Ovary (tissue), 9 donors: Measurements from ENCODE around the gene MAP3K7. TPM values are rescaled to one million over a fixed set of nuclear protein-coding genes. Genes with fewer than 3 reads are reported as not detected.

ENCODE experiments used
- DNase-seq, 5 donors: peaks; one replicate each; pipeline ENCODE4 v3.0.0-alpha.2; 2019 to 2020
- H3K27ac ChIP-seq, 2 donors: fragments of 200-600 bp; one replicate each; pipeline versions ENCODE4 v1.5.1 to v1.8.0; 2019 to 2022
- H3K27me3 ChIP-seq: fragments of 200-600 bp; one replicate; pipeline ENCODE4 v1.8.0; 2022
- H3K36me3 ChIP-seq: fragments of 200-600 bp; sonication (generic); one replicate; pipeline ENCODE4 v1.5.1; 2019
- H3K4me1 ChIP-seq: one replicate; pipeline ENCODE4 v1.8.1; 2013; ENCODE audit warnings: mild to moderate bottlenecking, moderate library complexity; ENCODE audit not compliant: insufficient read depth
- H3K4me3 ChIP-seq: fragments of 200-600 bp; sonication (generic); one replicate; pipeline ENCODE4 v1.5.1; 2017
- H3K9me3 ChIP-seq, 2 donors: fragments of 200-600 bp in 1 of 2; sonication (generic) in 1 of 2; one replicate each; pipeline versions ENCODE4 v1.5.1 to v1.8.1; 2013 to 2019; ENCODE audit warnings: mild to moderate bottlenecking in 1 of 2, moderate library complexity in 1 of 2
- EP300 ChIP-seq: sonication (generic); formaldehyde crosslinking; IDR thresholded peaks from one replicate; pipeline ENCODE4 v1.6.1; 2017; ENCODE audit warnings: antibody characterized with exemption
- POLR2A ChIP-seq: fragments of 450-650 bp; IDR thresholded peaks from one replicate; pipeline ENCODE4 v1.6.1; 2017; ENCODE audit warnings: antibody characterized with exemption, mild to moderate bottlenecking, moderate library complexity
- WGBS, 3 donors: extraction: QIAGEN DNeasy Blood & Tissue Kit in 1 of 3; methylation state at CpG; one replicate each; pipeline versions ENCODE4 v1.1.5 to v1.1.7; 2013 to 2017; 5-methylcytosine and 5-hydroxymethylcytosine counted together
- intact Hi-C, 4 donors: fragments of 100-400 bp; cut with DNase I; formaldehyde crosslinking; loops; one replicate each; pipeline versions ENCODE4 v1.11.0 to v1.15.1; 2022 to 2023
- polyA plus RNA-seq, 2 donors: library from polyadenylated mRNA; stranded (reverse); fragments of 200-250 nt in 1 of 2; fragments of 350-450 nt in 1 of 2; fragmentation: Illumina TruSeq in 1 of 2; extraction: RNeasy Lipid Tissue Mini Kit (QIAGEN cat#74804) in 1 of 2; gene quantifications; one replicate each; pipeline ENCODE4 v1.2.3, GENCODE V29; 2013 to 2014
- total RNA-seq, 7 donors: library from RNA; depleted of rRNA in 2 of 7; stranded (reverse); fragments of >200 nt in 2 of 7; fragmentation: NEBNext Ultra II Directional in 3 of 7; extraction: Animal tissue kit (Norgen Biotek cat#: 25700) in 3 of 7; gene quantifications; one replicate each; pipeline versions ENCODE4 v1.1.0 to v1.2.4, GENCODE V29; 2016 to 2023
- TF ChIP-seq, protein P1 (sequence below), 3 donors: fragments of 450-650 bp in 2 of 3; fragments of 200-600 bp in 1 of 3; IDR thresholded peaks; one replicate each; pipeline versions ENCODE4 v1.5.1 to v1.8.0; 2016 to 2022; ENCODE audit warnings: antibody characterized with exemption in 3 of 3, mild to moderate bottlenecking in 1 of 3
- donor health status: DM: no; HTN: no; CAD: no; lungs with moderate emphysema.
- donor health status: DM: no; HTN: no; CAD: no.
- donor health status: Bipolar disorder and iron deficiency.
- donor health status: DM: yes; HTN: yes; CAD: no.
- donor health status: DM: no; HTN: no; CAD: no.
- donor health status: DM: yes; HTN: yes; CAD: no.

Gene MAP3K7
- total and polyA plus RNA-seq, 9 donors, result 14.1 to 30.5 (median 24.9) TPM

DNA sequence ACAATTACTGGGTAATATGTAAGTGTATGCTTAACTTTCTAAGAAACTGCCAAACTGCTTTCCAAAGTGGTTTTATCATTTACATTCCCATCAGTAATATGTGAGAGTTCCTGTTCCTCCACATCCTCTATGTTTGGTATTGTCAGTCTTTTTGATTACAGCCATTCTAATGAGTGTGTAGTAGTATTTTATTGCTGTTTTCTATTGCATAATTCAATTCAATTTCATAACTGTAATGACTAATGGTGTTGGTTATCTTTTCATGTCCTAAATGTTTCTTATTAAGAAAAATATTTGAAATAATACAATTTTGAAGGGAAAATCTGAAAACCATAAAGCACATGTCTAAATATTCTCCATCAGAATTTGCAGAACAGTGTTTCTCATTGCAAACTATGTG lies 119.3 kb downstream of the MAP3K7 start:
- H3K9me3 ChIP-seq, result no peaks in the 10 kb centered on the region
- intact Hi-C loops, result no loop called here
- no peak overlapping the region for H3K27ac ChIP-seq
- no peak overlapping the region for H3K4me3 ChIP-seq
- DNase-seq, result no peak
- H3K36me3 ChIP-seq, result no peaks in the 10 kb centered on the region
- TF ChIP-seq, protein P1, sequence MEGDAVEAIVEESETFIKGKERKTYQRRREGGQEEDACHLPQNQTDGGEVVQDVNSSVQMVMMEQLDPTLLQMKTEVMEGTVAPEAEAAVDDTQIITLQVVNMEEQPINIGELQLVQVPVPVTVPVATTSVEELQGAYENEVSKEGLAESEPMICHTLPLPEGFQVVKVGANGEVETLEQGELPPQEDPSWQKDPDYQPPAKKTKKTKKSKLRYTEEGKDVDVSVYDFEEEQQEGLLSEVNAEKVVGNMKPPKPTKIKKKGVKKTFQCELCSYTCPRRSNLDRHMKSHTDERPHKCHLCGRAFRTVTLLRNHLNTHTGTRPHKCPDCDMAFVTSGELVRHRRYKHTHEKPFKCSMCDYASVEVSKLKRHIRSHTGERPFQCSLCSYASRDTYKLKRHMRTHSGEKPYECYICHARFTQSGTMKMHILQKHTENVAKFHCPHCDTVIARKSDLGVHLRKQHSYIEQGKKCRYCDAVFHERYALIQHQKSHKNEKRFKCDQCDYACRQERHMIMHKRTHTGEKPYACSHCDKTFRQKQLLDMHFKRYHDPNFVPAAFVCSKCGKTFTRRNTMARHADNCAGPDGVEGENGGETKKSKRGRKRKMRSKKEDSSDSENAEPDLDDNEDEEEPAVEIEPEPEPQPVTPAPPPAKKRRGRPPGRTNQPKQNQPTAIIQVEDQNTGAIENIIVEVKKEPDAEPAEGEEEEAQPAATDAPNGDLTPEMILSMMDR (IDR thresholded peaks at IDR 0.05), result no peak
- TF ChIP-seq EP300 (no peak), POLR2A (no peak)
- peaks cover 5% of the 10 kb centered on the region for H3K4me1 ChIP-seq
- H3K27me3 ChIP-seq, result no peaks in the 10 kb centered on the region

DNA sequence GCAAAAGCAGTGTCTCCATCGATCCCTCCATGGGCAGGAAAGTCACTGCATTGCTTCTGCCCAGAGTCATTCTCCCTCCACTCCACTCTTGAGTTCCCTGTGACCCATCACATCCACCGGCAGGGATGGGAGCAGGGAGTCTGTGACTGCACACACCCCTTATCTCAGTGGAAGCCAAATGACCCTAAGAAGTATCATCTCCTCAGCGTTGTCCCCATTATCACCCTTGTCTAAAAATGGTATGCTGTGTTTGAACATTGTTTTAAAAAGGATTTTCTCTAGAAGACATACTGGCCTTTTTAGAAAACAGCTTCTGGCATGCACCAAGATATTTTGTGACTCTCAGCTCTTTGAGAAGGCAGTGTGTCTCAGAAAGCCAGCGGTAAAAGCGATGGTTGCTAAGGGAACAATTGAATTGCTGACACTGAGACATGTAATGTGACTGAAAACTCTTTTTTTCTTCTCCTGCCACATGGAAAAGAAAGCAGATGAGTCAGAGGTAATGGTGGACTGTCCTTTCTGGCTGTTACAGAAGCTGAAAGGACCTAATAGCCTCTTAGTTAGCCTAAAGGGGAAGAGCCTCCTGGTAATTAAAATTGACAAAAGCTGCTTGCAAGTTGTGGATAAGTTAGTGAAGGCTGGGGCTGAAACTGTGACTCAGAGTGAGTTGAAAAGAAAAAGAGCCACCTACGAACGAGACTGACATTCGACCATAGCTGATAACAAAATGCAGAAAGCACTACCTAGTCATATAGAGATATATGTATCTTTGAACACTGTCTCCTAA lies 120.5 kb downstream of the MAP3K7 start:
- H3K4me3 ChIP-seq, result no peak overlapping the region
- H3K4me1 ChIP-seq, result peaks cover 5% of the 10 kb centered on the region
- no peaks in the 10 kb centered on the region for H3K36me3 ChIP-seq
- no peaks in the 10 kb centered on the region for H3K27me3 ChIP-seq
- TF ChIP-seq, protein P1 (IDR thresholded peaks at IDR 0.05), result no peak
- no peak for DNase-seq
- WGBS, 3 donors, result 66 to 76% (median 74%) methylated on average over 8 of the region's 8 CpGs
- intact Hi-C loops, result no loop called here
- H3K27ac ChIP-seq, result no peak overlapping the region
- no peaks in the 10 kb centered on the region for H3K9me3 ChIP-seq

DNA sequence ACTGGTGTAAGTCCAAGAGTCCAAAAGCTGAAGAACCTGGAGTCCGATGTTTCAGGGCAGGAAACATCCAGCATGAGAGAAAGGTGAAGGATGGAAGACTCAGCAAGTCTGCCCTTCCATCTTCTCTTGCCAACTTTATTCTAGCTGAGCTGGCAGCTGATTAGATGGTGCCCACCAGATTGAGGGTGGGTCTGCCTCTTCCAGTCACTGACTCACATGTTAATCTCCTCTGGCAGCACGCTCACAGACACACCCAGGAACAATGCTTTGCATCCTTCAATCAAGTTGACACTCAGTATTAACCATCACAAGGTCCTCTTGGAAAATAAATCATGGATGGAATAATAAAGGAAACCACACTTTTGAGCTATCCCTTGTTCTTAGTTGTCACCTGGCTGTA lies 121.2 kb downstream of the MAP3K7 start:
- Histone ChIP-seq H3K9me3 (no peaks in the 10 kb centered on the region), H3K4me1 (peaks cover 5% of the 10 kb centered on the region), H3K27ac (no peak overlapping the region), H3K36me3 (no peaks in the 10 kb centered on the region), H3K4me3 (no peak overlapping the region), H3K27me3 (no peaks in the 10 kb centered on the region)
- intact Hi-C loops, result no loop called here
- no peak for DNase-seq
- TF ChIP-seq EP300 (no peak), POLR2A (no peak)
- TF ChIP-seq, protein P1 (IDR thresholded peaks at IDR 0.05), result no peak
- 92 to 100% (median 98%) methylated on average over 2 of the region's 2 CpGs for WGBS, 3 donors

DNA sequence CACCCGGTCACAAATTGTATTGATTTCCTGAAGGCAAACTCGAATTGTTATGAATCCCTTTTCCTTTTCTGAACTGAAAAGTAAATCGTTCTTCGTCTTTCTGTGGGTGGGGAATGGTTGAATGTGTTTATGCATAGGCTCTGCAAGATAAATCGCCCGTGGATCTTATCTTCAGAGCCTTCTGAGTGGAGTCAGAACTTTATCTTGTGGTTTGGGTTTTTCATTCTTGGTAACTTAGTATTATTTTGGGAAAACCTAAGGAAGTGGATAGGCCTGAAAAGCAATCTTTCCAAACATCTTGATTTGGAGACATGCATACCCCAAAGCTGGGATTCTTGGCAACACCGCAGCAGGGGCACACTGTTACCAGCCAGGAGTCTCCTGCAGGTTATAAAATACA lies 122.4 kb downstream of the MAP3K7 start:
- H3K36me3 ChIP-seq, result no peaks in the 10 kb centered on the region
- intact Hi-C loops, result no loop called here
- H3K4me3 ChIP-seq, result no peak overlapping the region
- DNase-seq, result no peak
- peaks cover 2% of the 10 kb centered on the region for H3K4me1 ChIP-seq
- H3K27me3 ChIP-seq, result no peaks in the 10 kb centered on the region
- no peaks in the 10 kb centered on the region for H3K9me3 ChIP-seq
- WGBS, 3 donors, result 74 to 79% (median 75%) methylated on average over 7 of the region's 7 CpGs
- no peak for TF ChIP-seq POLR2A
- TF ChIP-seq, protein P1 (IDR thresholded peaks at IDR 0.05), result no peak
- no peak for TF ChIP-seq EP300
- no peak overlapping the region for H3K27ac ChIP-seq
